Peyer's patch (tissue), 4 donors: ENCODE data around the gene LRRC8C. TPM values are rescaled to one million over a fixed set of nuclear protein-coding genes. Genes with fewer than 3 reads are reported as not detected.

Experiments
- DNase-seq, 3 donors: peaks; one replicate each; pipeline ENCODE4 v3.0.0-alpha.2; 2017 to 2019
- H3K27ac ChIP-seq, 4 donors: fragments of 200-600 bp; sonication (generic); one replicate each; pipeline ENCODE4 v1.5.1; 2016 to 2019
- H3K27me3 ChIP-seq, 2 donors: fragments of 200-600 bp; sonication (generic); one replicate each; pipeline ENCODE4 v1.5.1; 2019
- H3K36me3 ChIP-seq, 3 donors: fragments of 200-600 bp; sonication (generic); one replicate each; pipeline ENCODE4 v1.5.1; 2016 to 2019
- H3K4me1 ChIP-seq, 4 donors: fragments of 200-600 bp; sonication (generic); one replicate each; pipeline ENCODE4 v1.5.1; 2016 to 2019
- H3K4me3 ChIP-seq, 4 donors: fragments of 200-600 bp; sonication (generic); 1 replicate in 3 of 4; 2 replicates in 1 of 4; pipeline ENCODE4 v1.5.1; 2016 to 2019; ENCODE audit warnings: mild to moderate bottlenecking in 1 of 4
- H3K9me3 ChIP-seq, 4 donors: fragments of 200-600 bp; sonication (generic); one replicate each; pipeline ENCODE4 v1.5.1; 2016 to 2019; ENCODE audit warnings: mild to moderate bottlenecking in 1 of 4
- CTCF ChIP-seq, 6 experiments: fragments of 450-650 bp in 4 of 6; fragments of 200-600 bp in 2 of 6; sonication (generic) in 1 of 6; IDR thresholded peaks; one replicate each; pipeline ENCODE4 v1.5.1; 2017 to 2019; ENCODE audit warnings: antibody characterized with exemption in 6 of 6, mild to moderate bottlenecking in 3 of 6, moderate library complexity in 1 of 6
- POLR2A ChIP-seq, 2 donors: fragments of 450-650 bp; IDR thresholded peaks; one replicate each; pipeline ENCODE4 v1.5.1; 2017; ENCODE audit warnings: antibody characterized with exemption in 2 of 2, mild to moderate bottlenecking in 2 of 2, moderate library complexity in 2 of 2
- total RNA-seq, 4 donors: library from RNA; depleted of rRNA; stranded (reverse); fragments of >200 nt; gene quantifications; one replicate each; pipeline ENCODE4 v1.1.0, GENCODE V29; 2016

The LRRC8C gene
- total RNA-seq, 4 donors from 2014 or later = 2.5 to 9.9 (median 4.0) TPM

- no peak for DNase-seq
- TF ChIP-seq POLR2A (IDR thresholded peaks at IDR 0.05) (no peak), CTCF (IDR thresholded peaks at IDR 0.05) (no peak)
- no peaks in the 10 kb centered on the region for H3K9me3 ChIP-seq
- peak overlapping the region in 2 of 4 donors; percentile 20 to 57 for H3K27ac ChIP-seq
- H3K4me3 ChIP-seq = no peak overlapping the region
- no peaks in the 10 kb centered on the region for H3K36me3 ChIP-seq
- peaks cover 0 to 23% (median 4%) of the 10 kb centered on the region in 4 donors for H3K4me1 ChIP-seq
- H3K27me3 ChIP-seq = no peaks in the 10 kb centered on the region
These were observed 125.2 kb downstream of the LRRC8C start for GRCh38 chr1:89758156-89758555.

- Histone ChIP-seq H3K27ac (no peak overlapping the region), H3K9me3 (no peaks in the 10 kb centered on the region), H3K4me3 (no peak overlapping the region), H3K4me1 (peaks cover 0 to 28% (median 6%) of the 10 kb centered on the region in 4 donors), H3K36me3 (no peaks in the 10 kb centered on the region), H3K27me3 (no peaks in the 10 kb centered on the region)
- no peak for DNase-seq
- TF ChIP-seq CTCF (IDR thresholded peaks at IDR 0.05) (no peak), POLR2A (IDR thresholded peaks at IDR 0.05) (no peak)
These were observed 126.1 kb downstream of the LRRC8C start for GRCh38 chr1:89759036-89759435.

- peaks cover 0 to 28% (median 6%) of the 10 kb centered on the region in 4 donors for H3K4me1 ChIP-seq
- H3K27me3 ChIP-seq = no peaks in the 10 kb centered on the region
- H3K27ac ChIP-seq = no peak overlapping the region
- no peak overlapping the region for H3K4me3 ChIP-seq
- TF ChIP-seq CTCF (IDR thresholded peaks at IDR 0.05) = no peak
- TF ChIP-seq POLR2A (IDR thresholded peaks at IDR 0.05) = no peak
- H3K9me3 ChIP-seq = no peaks in the 10 kb centered on the region
- DNase-seq = no peak
- no peaks in the 10 kb centered on the region for H3K36me3 ChIP-seq
These were observed 127.6 kb downstream of the LRRC8C start for GRCh38 chr1:89760496-89760895.

- H3K9me3 ChIP-seq = no peaks in the 10 kb centered on the region
- H3K4me3 ChIP-seq = no peak overlapping the region
- TF ChIP-seq CTCF (IDR thresholded peaks at IDR 0.05) = no peak
- no peak for TF ChIP-seq POLR2A (IDR thresholded peaks at IDR 0.05)
- H3K36me3 ChIP-seq = no peaks in the 10 kb centered on the region
- H3K27ac ChIP-seq = no peak overlapping the region
- no peaks in the 10 kb centered on the region for H3K27me3 ChIP-seq
- no peak for DNase-seq
- peaks cover 0 to 28% (median 6%) of the 10 kb centered on the region in 4 donors for H3K4me1 ChIP-seq
These were observed 128.4 kb downstream of the LRRC8C start for GRCh38 chr1:89761338-89761737.

- TF ChIP-seq POLR2A (IDR thresholded peaks at IDR 0.05) = no peak
- no peak for TF ChIP-seq CTCF (IDR thresholded peaks at IDR 0.05)
- Histone ChIP-seq H3K27ac (peak overlapping the region in 1 of 4 donors; percentile 40), H3K36me3 (no peaks in the 10 kb centered on the region), H3K4me3 (no peak overlapping the region), H3K27me3 (no peaks in the 10 kb centered on the region), H3K4me1 (peaks cover 0 to 27% (median 6%) of the 10 kb centered on the region in 4 donors), H3K9me3 (no peaks in the 10 kb centered on the region)
- no peak for DNase-seq
These were observed 129.0 kb downstream of the LRRC8C start for GRCh38 chr1:89761901-89762300.

- TF ChIP-seq POLR2A (IDR thresholded peaks at IDR 0.05) (no peak), CTCF (IDR thresholded peaks at IDR 0.05) (no peak)
- Histone ChIP-seq H3K27ac (peak overlapping the region in 2 of 4 donors; percentile 40 to 55), H3K9me3 (no peaks in the 10 kb centered on the region), H3K4me3 (peak overlapping the region; percentile 37 to 54 (median 45)), H3K36me3 (no peaks in the 10 kb centered on the region), H3K4me1 (peaks cover 0 to 22% (median 6%) of the 10 kb centered on the region in 4 donors), H3K27me3 (no peaks in the 10 kb centered on the region)
- DNase-seq = no peak
These were observed 129.5 kb downstream of the LRRC8C start for GRCh38 chr1:89762386-89762778.
